Upper lobe of left lung (tissue), 6 donors: ENCODE results near the gene CCNA1. TPM values are rescaled to one million over a fixed set of nuclear protein-coding genes. Genes with fewer than 3 reads are reported as not detected.
A peak's percentile ranks its signal among the peaks of the same experiment; 100 is the strongest.

Source experiments
- ATAC-seq, 2 donors: fragments of 200-7000 bp; cut with Tn5 transposase; one replicate each; pipeline ENCODE4 v1.9.1; 2022; ENCODE audit warnings: mild to moderate bottlenecking in 2 of 2, moderate library complexity in 2 of 2; ENCODE audit not compliant: low FRiP score in 2 of 2
- DNase-seq, 2 donors: peaks; one replicate each; pipeline ENCODE4 v3.0.0-alpha.2; 2019 to 2020
- H3K27ac ChIP-seq, 4 donors: fragments of 200-600 bp; sonication (generic); one replicate each; pipeline ENCODE4 v1.5.1; 2016 to 2019
- H3K27me3 ChIP-seq, 4 donors: fragments of 200-600 bp; sonication (generic); one replicate each; pipeline ENCODE4 v1.5.1; 2017 to 2019
- H3K36me3 ChIP-seq, 4 donors: fragments of 200-600 bp; sonication (generic); one replicate each; pipeline ENCODE4 v1.5.1; 2016 to 2019
- H3K4me1 ChIP-seq, 4 donors: fragments of 200-600 bp; sonication (generic); one replicate each; pipeline ENCODE4 v1.5.1; 2018 to 2019
- H3K4me3 ChIP-seq, 4 donors: fragments of 200-600 bp; sonication (generic); one replicate each; pipeline ENCODE4 v1.5.1; 2017 to 2019; ENCODE audit warnings: mild to moderate bottlenecking in 2 of 4, moderate library complexity in 1 of 4
- H3K9me3 ChIP-seq, 4 donors: fragments of 200-600 bp; sonication (generic); one replicate each; pipeline ENCODE4 v1.5.1; 2018 to 2019
- EP300 ChIP-seq, 4 donors: sonication (generic); formaldehyde crosslinking; IDR thresholded peaks; one replicate each; pipeline ENCODE4 v1.5.1; 2017; ENCODE audit warnings: antibody characterized with exemption in 4 of 4, control low read depth in 2 of 4
- POLR2A ChIP-seq, 4 donors: fragments of 450-650 bp; IDR thresholded peaks; one replicate each; pipeline ENCODE4 v1.5.1; 2016 to 2017; ENCODE audit warnings: antibody characterized with exemption in 4 of 4, mild to moderate bottlenecking in 2 of 4
- POLR2AphosphoS5 ChIP-seq, 2 donors: sonication (generic); formaldehyde crosslinking; IDR thresholded peaks; one replicate each; pipeline ENCODE4 v1.5.1; 2017; ENCODE audit warnings: antibody characterized with exemption in 2 of 2
- WGBS, 2 donors: methylation state at CpG; one replicate each; pipeline ENCODE4 v1.1.5; 2017 to 2018; 5-methylcytosine and 5-hydroxymethylcytosine counted together
- total RNA-seq, 6 donors: library from RNA; depleted of rRNA in 4 of 6; stranded (reverse); fragments of >200 nt in 4 of 6; gene quantifications; one replicate each; pipeline versions ENCODE4 v1.1.0 to v1.2.1, GENCODE V29; 2016 to 2021
- TF ChIP-seq, protein P1 (sequence below), 6 experiments: fragments of 450-650 bp in 4 of 6; fragments of 200-600 bp in 2 of 6; sonication (generic) in 2 of 6; IDR thresholded peaks; one replicate each; pipeline ENCODE4 v1.5.1; 2016 to 2019; ENCODE audit warnings: antibody characterized with exemption in 6 of 6
- donor health status: DM: no; HTN: no; CAD: no; lungs with moderate emphysema.
- donor health status: DM: no; HTN: yes; CAD: no; lungs with severe emphysema.

CCNA1 gene
- total RNA-seq: 1 to 10 TPM in 3 of 6 donors, under 1 TPM in 1, not detected in 2; 0.31 to 2.4 (median 1.7) TPM

DNA sequence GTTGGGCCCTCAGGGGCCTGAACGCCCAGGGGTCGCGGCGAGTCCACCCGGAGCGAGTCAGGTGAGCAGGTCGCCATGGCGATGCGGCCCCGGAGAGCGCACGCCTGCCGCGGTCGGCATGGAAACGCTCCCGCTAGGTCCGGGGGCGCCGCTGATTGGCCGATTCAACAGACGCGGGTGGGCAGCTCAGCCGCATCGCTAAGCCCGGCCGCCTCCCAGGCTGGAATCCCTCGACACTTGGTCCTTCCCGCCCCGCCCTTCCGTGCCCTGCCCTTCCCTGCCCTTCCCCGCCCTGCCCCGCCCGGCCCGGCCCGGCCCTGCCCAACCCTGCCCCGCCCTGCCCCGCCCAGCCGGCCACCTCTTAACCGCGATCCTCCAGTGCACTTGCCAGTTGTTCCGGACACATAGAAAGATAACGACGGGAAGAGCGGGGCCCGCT, at the start of gene CCNA1:
CCNA1 (plus strand) TSS at position 390 of the 439 bp plus-strand sequence. CDS start 562 bp downstream, outside the sequence.
- DNase-seq: peak in 1 of 2 donors; percentile 30
- H3K9me3 ChIP-seq: no peaks in the 10 kb centered on the region
- peaks cover 3 to 27% (median 9%) of the 10 kb centered on the region in 4 donors for H3K27me3 ChIP-seq
- WGBS, 2 donors: 3% methylated on average over 15 of the region's 46 CpGs; no CpG with 5 or more reads in 1 of the 2 donors
- no peak within 1 kb of the TSS for H3K27ac ChIP-seq
- peak within 1 kb of the TSS; percentile 37 to 55 (median 44) for H3K4me3 ChIP-seq
- TF ChIP-seq POLR2A (IDR thresholded peaks at IDR 0.05) (no peak), EP300 (IDR thresholded peaks at IDR 0.05) (no peak), POLR2AphosphoS5 (IDR thresholded peaks at IDR 0.05) (no peak)
- TF ChIP-seq, protein P1, sequence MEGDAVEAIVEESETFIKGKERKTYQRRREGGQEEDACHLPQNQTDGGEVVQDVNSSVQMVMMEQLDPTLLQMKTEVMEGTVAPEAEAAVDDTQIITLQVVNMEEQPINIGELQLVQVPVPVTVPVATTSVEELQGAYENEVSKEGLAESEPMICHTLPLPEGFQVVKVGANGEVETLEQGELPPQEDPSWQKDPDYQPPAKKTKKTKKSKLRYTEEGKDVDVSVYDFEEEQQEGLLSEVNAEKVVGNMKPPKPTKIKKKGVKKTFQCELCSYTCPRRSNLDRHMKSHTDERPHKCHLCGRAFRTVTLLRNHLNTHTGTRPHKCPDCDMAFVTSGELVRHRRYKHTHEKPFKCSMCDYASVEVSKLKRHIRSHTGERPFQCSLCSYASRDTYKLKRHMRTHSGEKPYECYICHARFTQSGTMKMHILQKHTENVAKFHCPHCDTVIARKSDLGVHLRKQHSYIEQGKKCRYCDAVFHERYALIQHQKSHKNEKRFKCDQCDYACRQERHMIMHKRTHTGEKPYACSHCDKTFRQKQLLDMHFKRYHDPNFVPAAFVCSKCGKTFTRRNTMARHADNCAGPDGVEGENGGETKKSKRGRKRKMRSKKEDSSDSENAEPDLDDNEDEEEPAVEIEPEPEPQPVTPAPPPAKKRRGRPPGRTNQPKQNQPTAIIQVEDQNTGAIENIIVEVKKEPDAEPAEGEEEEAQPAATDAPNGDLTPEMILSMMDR (IDR thresholded peaks at IDR 0.05): no peak
- ATAC-seq: peak; percentile 28 to 55
- H3K36me3 ChIP-seq: no peaks in the 10 kb centered on the region
- H3K4me1 ChIP-seq: peaks cover 17 to 29% (median 25%) of the 10 kb centered on the region in 4 donors

DNA sequence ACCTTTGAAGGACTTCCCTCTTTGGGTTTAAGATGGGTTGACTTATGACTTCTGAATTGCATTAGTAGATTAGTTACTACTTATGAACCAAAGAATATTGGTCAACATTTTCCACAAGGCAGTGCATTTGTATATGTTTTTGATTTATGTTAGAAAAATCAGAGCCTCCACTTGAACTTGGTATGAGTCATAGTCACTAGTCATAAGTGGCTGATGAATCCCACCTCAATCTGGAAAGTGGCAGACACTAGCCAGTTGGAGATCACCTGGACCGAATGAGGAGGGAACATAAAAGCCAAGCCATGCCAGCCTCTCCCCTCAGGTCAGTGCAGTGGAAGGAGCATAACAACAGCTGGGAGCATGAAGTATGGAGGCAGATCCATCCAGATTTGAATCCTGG, 46.8 kb upstream of the CCNA1 start:
- no peaks in the 10 kb centered on the region for H3K4me1 ChIP-seq
- H3K36me3 ChIP-seq: no peaks in the 10 kb centered on the region
- no peaks in the 10 kb centered on the region for H3K9me3 ChIP-seq
- no peaks in the 10 kb centered on the region for H3K27me3 ChIP-seq
- no peak overlapping the region for H3K27ac ChIP-seq
- TF ChIP-seq POLR2AphosphoS5 (IDR thresholded peaks at IDR 0.05): no peak
- no peak for TF ChIP-seq EP300 (IDR thresholded peaks at IDR 0.05)
- no peak for TF ChIP-seq POLR2A (IDR thresholded peaks at IDR 0.05)
- TF ChIP-seq, protein P1 (IDR thresholded peaks at IDR 0.05): no peak
- ATAC-seq (no peak), DNase-seq (no peak)
- 55 to 79% methylated on average over 1 of the region's 1 CpG for WGBS, 2 donors
- no peak overlapping the region for H3K4me3 ChIP-seq

DNA sequence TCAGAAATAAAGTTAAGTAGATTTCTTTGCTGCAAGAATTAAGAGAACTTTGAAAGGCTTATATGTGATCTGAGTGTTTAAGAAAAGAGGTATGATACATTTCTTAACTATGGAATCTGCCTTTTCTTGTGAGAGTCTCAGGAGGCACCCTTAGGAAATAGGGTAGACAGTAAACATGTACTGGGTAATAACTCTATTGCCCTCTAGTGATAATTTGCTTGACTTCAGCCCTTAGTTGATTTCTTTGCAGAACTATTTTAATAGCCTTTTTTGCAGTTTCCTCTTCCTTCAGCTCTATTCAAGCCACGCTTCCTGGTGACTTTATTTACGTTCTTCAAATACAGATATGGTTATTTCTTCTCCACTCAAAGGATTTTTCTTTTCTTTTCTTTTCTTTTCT, 37.0 kb upstream of the CCNA1 start:
- H3K4me3 ChIP-seq: no peak overlapping the region
- H3K36me3 ChIP-seq: no peaks in the 10 kb centered on the region
- no peak for DNase-seq
- no peaks in the 10 kb centered on the region for H3K27me3 ChIP-seq
- 23 to 36% methylated on average over 2 of the region's 2 CpGs for WGBS, 2 donors
- ATAC-seq: peak in 1 of 2 donors; percentile 86
- H3K9me3 ChIP-seq: no peaks in the 10 kb centered on the region
- no peaks in the 10 kb centered on the region for H3K4me1 ChIP-seq
- TF ChIP-seq, protein P1 (IDR thresholded peaks at IDR 0.05): peak in 2 of 6 experiments; percentile 15 to 42
- no peak for TF ChIP-seq POLR2A (IDR thresholded peaks at IDR 0.05)
- H3K27ac ChIP-seq: no peak overlapping the region

DNA sequence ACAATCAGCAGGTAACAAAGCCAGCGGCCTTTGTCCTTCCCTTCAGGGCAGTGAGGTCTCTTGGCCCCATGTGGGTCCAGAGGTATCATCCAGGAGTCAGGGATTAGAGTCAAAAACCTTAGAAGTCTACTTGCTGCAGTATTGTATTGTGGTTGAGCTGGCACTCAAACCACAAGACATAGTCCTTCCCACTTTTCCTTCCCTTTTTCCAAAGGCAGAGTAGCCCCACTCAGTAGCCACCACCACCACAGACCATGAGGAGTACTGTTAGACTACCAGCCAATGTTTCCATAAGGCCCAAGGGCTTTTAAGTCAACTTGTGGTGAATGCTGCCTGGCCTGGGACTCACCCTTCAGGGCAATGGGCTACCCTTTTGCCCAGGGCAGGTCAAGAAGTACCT, 27.1 kb upstream of the CCNA1 start:
- ATAC-seq: no peak
- TF ChIP-seq EP300 (IDR thresholded peaks at IDR 0.05) (no peak), POLR2AphosphoS5 (IDR thresholded peaks at IDR 0.05) (no peak), POLR2A (IDR thresholded peaks at IDR 0.05) (no peak)
- TF ChIP-seq, protein P1 (IDR thresholded peaks at IDR 0.05): no peak
- no peaks in the 10 kb centered on the region for H3K36me3 ChIP-seq
- no peak overlapping the region for H3K27ac ChIP-seq
- DNase-seq: no peak
- no peaks in the 10 kb centered on the region for H3K27me3 ChIP-seq
- H3K9me3 ChIP-seq: no peaks in the 10 kb centered on the region
- no peaks in the 10 kb centered on the region for H3K4me1 ChIP-seq
- 88 to 100% methylated on average over 1 of the region's 1 CpG for WGBS, 2 donors
- no peak overlapping the region for H3K4me3 ChIP-seq

DNA sequence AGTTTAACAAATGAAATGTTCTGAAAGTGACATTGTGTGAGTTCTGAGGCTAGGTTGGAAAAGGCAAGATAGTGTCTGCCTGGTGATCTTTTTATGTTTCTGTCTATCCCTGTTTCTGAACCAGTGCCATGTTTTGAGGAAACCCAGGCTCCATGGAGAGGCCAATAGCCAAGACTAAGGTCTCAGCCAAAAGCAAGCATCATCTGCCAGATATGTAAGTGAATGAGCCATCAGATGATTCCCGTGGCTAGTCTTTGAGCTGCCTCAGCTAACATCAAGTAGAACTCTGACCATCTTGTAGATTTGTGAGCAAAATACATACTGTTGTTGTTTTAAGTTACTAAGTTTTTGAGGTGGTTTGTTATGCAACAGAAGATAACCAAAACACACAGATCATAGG, 19.6 kb upstream of the CCNA1 start:
- Histone ChIP-seq H3K9me3 (peaks cover 0 to 5% (median 0%) of the 10 kb centered on the region in 4 donors), H3K4me3 (no peak overlapping the region), H3K27ac (no peak overlapping the region), H3K27me3 (no peaks in the 10 kb centered on the region), H3K4me1 (no peaks in the 10 kb centered on the region), H3K36me3 (no peaks in the 10 kb centered on the region)
- DNase-seq (no peak), ATAC-seq (peak in 1 of 2 donors; percentile 78)
- TF ChIP-seq EP300 (IDR thresholded peaks at IDR 0.05): no peak
- TF ChIP-seq, protein P1 (IDR thresholded peaks at IDR 0.05): no peak
- no peak for TF ChIP-seq POLR2A (IDR thresholded peaks at IDR 0.05)
- no peak for TF ChIP-seq POLR2AphosphoS5 (IDR thresholded peaks at IDR 0.05)
- WGBS, 2 donors: 31 to 92% methylated on average over 1 of the region's 1 CpG
